SK-N-SH treated with all-trans-retinoic acid at 6 μM for 48 hours (cell line): ENCODE data around the gene F11R.

Experiments
- ATAC-seq: fragments of 200-7000 bp; cut with Tn5 transposase; 3 replicates; pipeline ENCODE4 v1.9.1; 2020; ENCODE audit warnings: mild to moderate bottlenecking, moderate library complexity
- BACH2 ChIP-seq: fragments of 250-450 bp; sonication (Bioruptor Pico); IDR thresholded peaks from 2 replicates; pipeline ENCODE4 v1.9.0; 2021; ENCODE audit warnings: mild to moderate bottlenecking, borderline replicate concordance
- CSDC2 ChIP-seq: fragments of 250-450 bp; sonication (Bioruptor Pico); IDR thresholded peaks from 2 replicates; pipeline ENCODE4 v1.5.0; 2020; ENCODE audit warnings: mild to moderate bottlenecking, moderate library complexity
- CSRNP3 ChIP-seq: fragments of 250-450 bp; sonication (Bioruptor Pico); IDR thresholded peaks from 2 replicates; pipeline ENCODE4 v1.5.1; 2021; ENCODE audit warnings: mild to moderate bottlenecking, moderate library complexity
- ESRRG ChIP-seq: fragments of 250-450 bp; sonication (Bioruptor Pico); IDR thresholded peaks from 2 replicates; pipeline ENCODE4 v1.6.1; 2021; ENCODE audit warnings: mild to moderate bottlenecking
- GLIS3 ChIP-seq: fragments of 250-450 bp; sonication (Bioruptor Pico); IDR thresholded peaks from 2 replicates; pipeline ENCODE4 v1.5.0; 2020; ENCODE audit warnings: mild to moderate bottlenecking, moderate library complexity
- ISL1 ChIP-seq: fragments of 250-450 bp; sonication (Bioruptor Pico); IDR thresholded peaks from 2 replicates; pipeline ENCODE4 v2.1.2; 2022; ENCODE audit warnings: mild to moderate bottlenecking, moderate library complexity
- OSR1 ChIP-seq: fragments of 250-450 bp; sonication (Bioruptor Pico); IDR thresholded peaks from 2 replicates; pipeline ENCODE4 v1.8.0; 2022; ENCODE audit warnings: moderate library complexity, mild to moderate bottlenecking, inconsistent platforms
- PPARA ChIP-seq: fragments of 250-450 bp; sonication (Bioruptor Pico); IDR thresholded peaks from 2 replicates; pipeline ENCODE4 v1.5.0; 2020; ENCODE audit warnings: mild to moderate bottlenecking, borderline replicate concordance
- RARB ChIP-seq: fragments of 250-450 bp; sonication (Bioruptor Pico); IDR thresholded peaks from 2 replicates; pipeline ENCODE4 v1.8.0; 2021; ENCODE audit warnings: mild to moderate bottlenecking, moderate library complexity
- SNAI2 ChIP-seq: fragments of 250-450 bp; sonication (Bioruptor Pico); IDR thresholded peaks from 2 replicates; pipeline ENCODE4 v1.5.0; 2020; ENCODE audit warnings: mild to moderate bottlenecking, moderate library complexity
- TCF4 ChIP-seq: fragments of 250-450 bp; sonication (Bioruptor Pico); IDR thresholded peaks from 2 replicates; pipeline ENCODE4 v1.8.0; 2021; ENCODE audit warnings: mild to moderate bottlenecking, moderate library complexity, borderline replicate concordance
- TOX ChIP-seq: fragments of 250-450 bp; sonication (Bioruptor Pico); IDR thresholded peaks from 2 replicates; pipeline ENCODE4 v1.8.0; 2021; ENCODE audit warnings: mild to moderate bottlenecking, moderate library complexity, borderline replicate concordance
- TSHZ2 ChIP-seq: fragments of 250-450 bp; sonication (Bioruptor Pico); IDR thresholded peaks from 2 replicates; pipeline ENCODE4 v1.5.0; 2020; ENCODE audit warnings: mild to moderate bottlenecking, moderate library complexity
- ZC3H10 ChIP-seq: fragments of 250-450 bp; sonication (Bioruptor Pico); IDR thresholded peaks from 2 replicates; pipeline ENCODE4 v1.5.1; 2021; ENCODE audit warnings: mild to moderate bottlenecking, moderate library complexity
- ZFP3 ChIP-seq: fragments of 250-450 bp; sonication (Bioruptor Pico); IDR thresholded peaks from 2 replicates; pipeline ENCODE4 v1.5.0; 2020; ENCODE audit warnings: mild to moderate bottlenecking, moderate library complexity
- ZFP30 ChIP-seq: fragments of 450-650 bp; formaldehyde crosslinking; IDR thresholded peaks from 2 replicates; pipeline ENCODE4 v1.5.0; 2022; ENCODE audit warnings: mild to moderate bottlenecking, moderate library complexity
- ZNF565 ChIP-seq: fragments of 450-650 bp; formaldehyde crosslinking; conservative IDR thresholded peaks from 2 replicates; pipeline ENCODE4 v1.5.0; 2020; ENCODE audit warnings: low read depth, mild to moderate bottlenecking, moderate library complexity
- ZNF70 ChIP-seq: fragments of 450-650 bp; formaldehyde crosslinking; IDR thresholded peaks from 2 replicates; pipeline ENCODE4 v1.5.0; 2020; ENCODE audit warnings: mild to moderate bottlenecking, moderate library complexity
- TF ChIP-seq, protein P1 (sequence below): fragments of 250-450 bp; sonication (Bioruptor Pico); IDR thresholded peaks from 2 replicates; pipeline ENCODE4 v1.5.1; 2020; ENCODE audit warnings: low read depth, mild to moderate bottlenecking, moderate library complexity
- TF ChIP-seq, protein P2 (sequence below): fragments of 250-450 bp; sonication (Bioruptor Pico); IDR thresholded peaks from 2 replicates; pipeline ENCODE4 v1.8.0; 2020; ENCODE audit warnings: mild to moderate bottlenecking, moderate library complexity, borderline replicate concordance
- TF ChIP-seq, protein P3 (sequence below): fragments of 250-450 bp; sonication (Bioruptor Pico); IDR thresholded peaks from 2 replicates; pipeline ENCODE4 v1.8.0; 2021; ENCODE audit warnings: low read depth, mild to moderate bottlenecking, moderate library complexity, borderline replicate concordance

F11R gene

DNA sequence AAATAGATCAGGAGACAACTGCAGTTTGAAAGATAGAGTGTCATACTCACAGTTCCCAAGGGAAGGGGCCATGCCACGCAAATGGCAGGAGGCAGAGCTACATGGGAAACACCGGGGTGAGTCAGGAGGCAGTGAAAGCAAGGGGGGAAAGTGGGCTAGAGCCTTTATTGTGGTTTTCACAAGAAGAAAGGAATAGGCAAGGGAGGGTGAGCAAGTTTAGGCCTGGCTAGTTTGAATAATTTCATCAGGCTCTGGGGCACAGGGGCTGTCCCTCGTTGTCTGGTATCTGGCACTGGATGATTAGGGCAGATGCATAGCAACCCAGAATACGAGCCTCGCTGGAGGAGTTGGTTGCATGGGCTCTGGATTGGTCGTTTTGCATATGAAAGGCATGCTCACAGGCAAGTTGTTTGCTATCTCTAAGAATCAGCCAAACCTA lies 49.3 kb downstream of the F11R start:
- no peak for ATAC-seq
- no peak for TF ChIP-seq CSDC2
- TF ChIP-seq, protein P1, sequence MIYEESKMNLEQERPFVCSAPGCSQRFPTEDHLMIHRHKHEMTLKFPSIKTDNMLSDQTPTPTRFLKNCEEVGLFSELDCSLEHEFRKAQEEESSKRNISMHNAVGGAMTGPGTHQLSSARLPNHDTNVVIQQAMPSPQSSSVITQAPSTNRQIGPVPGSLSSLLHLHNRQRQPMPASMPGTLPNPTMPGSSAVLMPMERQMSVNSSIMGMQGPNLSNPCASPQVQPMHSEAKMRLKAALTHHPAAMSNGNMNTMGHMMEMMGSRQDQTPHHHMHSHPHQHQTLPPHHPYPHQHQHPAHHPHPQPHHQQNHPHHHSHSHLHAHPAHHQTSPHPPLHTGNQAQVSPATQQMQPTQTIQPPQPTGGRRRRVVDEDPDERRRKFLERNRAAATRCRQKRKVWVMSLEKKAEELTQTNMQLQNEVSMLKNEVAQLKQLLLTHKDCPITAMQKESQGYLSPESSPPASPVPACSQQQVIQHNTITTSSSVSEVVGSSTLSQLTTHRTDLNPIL (CRISPR knock-in tag): no peak
- no peak for TF ChIP-seq ZNF565 (CRISPR knock-in tag)
- no peak for TF ChIP-seq SNAI2
- no peak for TF ChIP-seq BACH2
- TF ChIP-seq ZNF70 (CRISPR knock-in tag): no peak
- TF ChIP-seq CSRNP3 (CRISPR knock-in tag): no peak
- no peak for TF ChIP-seq ZFP30 (CRISPR knock-in tag)
- TF ChIP-seq, protein P2, sequence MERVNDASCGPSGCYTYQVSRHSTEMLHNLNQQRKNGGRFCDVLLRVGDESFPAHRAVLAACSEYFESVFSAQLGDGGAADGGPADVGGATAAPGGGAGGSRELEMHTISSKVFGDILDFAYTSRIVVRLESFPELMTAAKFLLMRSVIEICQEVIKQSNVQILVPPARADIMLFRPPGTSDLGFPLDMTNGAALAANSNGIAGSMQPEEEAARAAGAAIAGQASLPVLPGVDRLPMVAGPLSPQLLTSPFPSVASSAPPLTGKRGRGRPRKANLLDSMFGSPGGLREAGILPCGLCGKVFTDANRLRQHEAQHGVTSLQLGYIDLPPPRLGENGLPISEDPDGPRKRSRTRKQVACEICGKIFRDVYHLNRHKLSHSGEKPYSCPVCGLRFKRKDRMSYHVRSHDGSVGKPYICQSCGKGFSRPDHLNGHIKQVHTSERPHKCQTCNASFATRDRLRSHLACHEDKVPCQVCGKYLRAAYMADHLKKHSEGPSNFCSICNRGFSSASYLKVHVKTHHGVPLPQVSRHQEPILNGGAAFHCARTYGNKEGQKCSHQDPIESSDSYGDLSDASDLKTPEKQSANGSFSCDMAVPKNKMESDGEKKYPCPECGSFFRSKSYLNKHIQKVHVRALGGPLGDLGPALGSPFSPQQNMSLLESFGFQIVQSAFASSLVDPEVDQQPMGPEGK (CRISPR knock-in tag): no peak
- no peak for TF ChIP-seq PPARA (CRISPR knock-in tag)
- no peak for TF ChIP-seq GLIS3 (CRISPR knock-in tag)
- no peak for TF ChIP-seq RARB (CRISPR knock-in tag)
- no peak for TF ChIP-seq TOX (CRISPR knock-in tag)
- TF ChIP-seq OSR1: no peak
- no peak for TF ChIP-seq ESRRG (CRISPR knock-in tag)
- no peak for TF ChIP-seq TCF4 (CRISPR knock-in tag)
- TF ChIP-seq TSHZ2 (CRISPR knock-in tag): no peak

- no peak for ATAC-seq
- TF ChIP-seq, protein P3, sequence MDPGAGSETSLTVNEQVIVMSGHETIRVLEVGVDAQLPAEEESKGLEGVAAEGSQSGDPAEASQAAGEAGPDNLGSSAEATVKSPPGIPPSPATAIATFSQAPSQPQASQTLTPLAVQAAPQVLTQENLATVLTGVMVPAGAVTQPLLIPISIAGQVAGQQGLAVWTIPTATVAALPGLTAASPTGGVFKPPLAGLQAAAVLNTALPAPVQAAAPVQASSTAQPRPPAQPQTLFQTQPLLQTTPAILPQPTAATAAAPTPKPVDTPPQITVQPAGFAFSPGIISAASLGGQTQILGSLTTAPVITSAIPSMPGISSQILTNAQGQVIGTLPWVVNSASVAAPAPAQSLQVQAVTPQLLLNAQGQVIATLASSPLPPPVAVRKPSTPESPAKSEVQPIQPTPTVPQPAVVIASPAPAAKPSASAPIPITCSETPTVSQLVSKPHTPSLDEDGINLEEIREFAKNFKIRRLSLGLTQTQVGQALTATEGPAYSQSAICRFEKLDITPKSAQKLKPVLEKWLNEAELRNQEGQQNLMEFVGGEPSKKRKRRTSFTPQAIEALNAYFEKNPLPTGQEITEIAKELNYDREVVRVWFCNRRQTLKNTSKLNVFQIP: no peak
- TF ChIP-seq BACH2 (no peak), ZNF70 (CRISPR knock-in tag) (no peak), ZC3H10 (no peak), GLIS3 (CRISPR knock-in tag) (no peak), ZFP3 (CRISPR knock-in tag) (no peak)
Observed at GRCh38 chr1:160963521-160963920, 57.4 kb downstream of the F11R start.

- no peak for TF ChIP-seq ISL1 (CRISPR knock-in tag)
- TF ChIP-seq ZC3H10: no peak
- TF ChIP-seq TSHZ2 (CRISPR knock-in tag): no peak
- no peak for ATAC-seq
Observed at GRCh38 chr1:160961419-160961818, 59.5 kb downstream of the F11R start.
